Mesendoderm (in vitro differentiated cells): ENCODE data around the gene STEAP1B.
"Not testable (repeated sequence)": the region's sequence is repeated elsewhere in the genome, so short reads cannot be mapped to it uniquely, and the experiment has no call there.

ENCODE experiments used
- DNase-seq: peaks from one replicate; pipeline ENCODE4 v3.0.0; 2013
- H2AK5ac ChIP-seq: 2 replicates; pipeline ENCODE4 v1.6.1; 2013; ENCODE audit warnings: low read length, inconsistent platforms
- H2BK120ac ChIP-seq: 2 replicates; pipeline ENCODE4 v1.6.1; 2013; ENCODE audit warnings: low read depth, mild to moderate bottlenecking, low read length, moderate library complexity, mixed read lengths
- H2BK15ac ChIP-seq: replicated peaks from 2 replicates; pipeline ENCODE4 v1.6.1; 2013; ENCODE audit warnings: low read depth, mild to moderate bottlenecking, moderate library complexity
- H2BK5ac ChIP-seq: 2 replicates; pipeline ENCODE4 v1.6.1; 2013; ENCODE audit warnings: low read length, inconsistent platforms
- H3K18ac ChIP-seq: 2 replicates; pipeline ENCODE4 v1.6.1; 2013; ENCODE audit warnings: mild to moderate bottlenecking, low read length, mixed read lengths
- H3K23ac ChIP-seq: one replicate; pipeline ENCODE4 v1.6.1; 2013; ENCODE audit warnings: low read length
- H3K27ac ChIP-seq: 2 replicates; pipeline ENCODE4 v1.5.1; 2013; ENCODE audit warnings: low read depth, mild to moderate bottlenecking, inconsistent platforms, low read length, moderate library complexity
- H3K27me3 ChIP-seq: 2 replicates; pipeline ENCODE4 v1.6.1; 2013; ENCODE audit warnings: low read length, control low read depth, mild to moderate bottlenecking, inconsistent platforms; ENCODE audit not compliant: insufficient read depth, poor library complexity
- H3K36me3 ChIP-seq: 2 replicates; pipeline ENCODE4 v1.6.1; 2013; ENCODE audit warnings: low read length, inconsistent platforms; ENCODE audit not compliant: control insufficient read depth, insufficient read depth
- H3K4ac ChIP-seq: one replicate; pipeline ENCODE4 v1.6.1; 2013; ENCODE audit warnings: low read depth, mild to moderate bottlenecking, low read length, moderate library complexity
- H3K4me1 ChIP-seq: 2 replicates; pipeline ENCODE4 v1.6.1; 2013; ENCODE audit warnings: low read depth, low read length, inconsistent platforms; ENCODE audit not compliant: control insufficient read depth
- H3K4me2 ChIP-seq: 2 replicates; pipeline ENCODE4 v1.6.1; 2013; ENCODE audit warnings: low read length
- H3K4me3 ChIP-seq: 2 replicates; pipeline ENCODE4 v1.5.1; 2013; ENCODE audit warnings: mild to moderate bottlenecking, low read length
- H3K56ac ChIP-seq: one replicate; pipeline ENCODE4 v1.6.1; 2013; ENCODE audit warnings: low read length
- H3K79me1 ChIP-seq: 2 replicates; pipeline ENCODE4 v1.6.1; 2013; ENCODE audit warnings: low read length, inconsistent platforms
- H3K79me2 ChIP-seq: 2 replicates; pipeline ENCODE4 v1.6.1; 2013; ENCODE audit warnings: mild to moderate bottlenecking, low read length; ENCODE audit not compliant: control insufficient read depth, insufficient read depth
- H3K9ac ChIP-seq: 2 replicates; pipeline ENCODE4 v1.6.1; 2013; ENCODE audit warnings: low read length, inconsistent platforms
- H4K5ac ChIP-seq: one replicate; pipeline ENCODE4 v1.6.1; 2013; ENCODE audit warnings: low read length
- H4K8ac ChIP-seq: one replicate; pipeline ENCODE4 v1.6.1; 2013; ENCODE audit warnings: low read depth, mild to moderate bottlenecking, control low read depth, low read length, moderate library complexity
- WGBS: extraction: QIAGEN DNeasy Blood & Tissue Kit; methylation state at CpG from one replicate; pipeline ENCODE4 v1.1.7; 2013; ENCODE audit warnings: low lambda C conversion rate, missing lambda C conversion rate; ENCODE audit not compliant: insufficient coverage; ENCODE audit errors: extremely low coverage; 5-methylcytosine and 5-hydroxymethylcytosine counted together

The STEAP1B gene

DNA sequence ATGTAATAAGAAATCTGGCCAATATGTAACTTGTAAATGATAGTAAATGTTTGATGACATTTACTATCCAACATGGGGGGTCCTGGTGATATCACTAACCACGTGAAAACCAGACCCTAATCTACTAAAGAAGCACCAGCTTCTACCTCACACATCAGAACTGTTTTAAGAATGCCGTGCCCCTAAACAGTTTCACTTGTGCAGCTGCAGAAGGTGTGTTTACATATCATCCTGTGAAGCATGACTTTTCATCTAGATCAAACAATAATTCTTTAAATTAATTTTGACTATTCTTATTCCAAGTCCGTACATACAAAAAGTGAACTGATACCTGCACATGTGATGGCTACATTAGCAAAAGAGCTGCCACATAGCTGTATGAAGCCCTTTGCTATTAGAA lies 61.0 kb downstream of the STEAP1B start:
- H3K4me3 ChIP-seq, result no peak overlapping the region
- H3K4me1 ChIP-seq, result peaks cover 4% of the 10 kb centered on the region
- no peak overlapping the region for H3K27ac ChIP-seq
- no peak overlapping the region for H2BK15ac ChIP-seq
- H3K18ac ChIP-seq, result no peak overlapping the region
- H3K4me2 ChIP-seq, result no peak overlapping the region
- H2BK120ac ChIP-seq, result no peak overlapping the region
- no peak overlapping the region for H4K5ac ChIP-seq
- H2BK5ac ChIP-seq, result no peak overlapping the region
- H3K23ac ChIP-seq, result no peak overlapping the region
- no peaks in the 10 kb centered on the region for H3K36me3 ChIP-seq
- no peak overlapping the region for H2AK5ac ChIP-seq
- no peaks in the 10 kb centered on the region for H3K27me3 ChIP-seq
- H3K79me1 ChIP-seq, result no peaks in the 10 kb centered on the region
- H3K79me2 ChIP-seq, result no peaks in the 10 kb centered on the region
- no peak overlapping the region for H3K4ac ChIP-seq
- no peak overlapping the region for H4K8ac ChIP-seq
- no peak for DNase-seq
- no peak overlapping the region for H3K9ac ChIP-seq
- no CpG with 5 or more reads among the region's 3 CpGs for WGBS
- H3K56ac ChIP-seq, result no peak overlapping the region

- H3K27ac ChIP-seq, H3K4ac ChIP-seq, H3K79me2 ChIP-seq, H3K4me3 ChIP-seq, H2BK120ac ChIP-seq, H3K56ac ChIP-seq, H2BK5ac ChIP-seq, H3K4me1 ChIP-seq, H2AK5ac ChIP-seq, H3K4me2 ChIP-seq, H3K9ac ChIP-seq, H4K5ac ChIP-seq, DNase-seq, H2BK15ac ChIP-seq, H3K27me3 ChIP-seq, H3K79me1 ChIP-seq, H3K23ac ChIP-seq, H3K36me3 ChIP-seq, H4K8ac ChIP-seq, H3K18ac ChIP-seq: not testable (repeated sequence)
- no CpG with 5 or more reads among the region's 4 CpGs for WGBS
These were observed 63.4 kb downstream of the STEAP1B start for GRCh38 chr7:22436552-22436951.

DNA sequence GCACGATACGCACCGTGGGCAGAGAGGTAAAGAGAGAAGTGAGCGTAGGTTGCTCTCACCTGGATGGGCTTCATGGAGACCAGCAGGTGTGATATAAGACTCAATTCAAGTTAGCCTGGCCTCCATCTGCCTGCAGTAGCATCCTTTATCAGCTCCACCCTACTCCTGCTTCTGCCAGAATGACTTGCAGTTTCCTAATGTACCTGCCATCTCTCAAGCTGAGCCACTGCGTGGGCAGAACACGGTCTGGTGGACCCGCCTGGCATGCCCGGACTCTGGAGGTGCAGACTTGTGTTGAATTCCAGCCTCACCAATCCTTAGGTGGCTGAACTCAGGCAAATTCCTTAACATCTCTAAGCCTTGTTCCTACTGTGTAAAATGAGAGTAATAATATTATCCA lies 64.3 kb downstream of the STEAP1B start:
- H3K27ac ChIP-seq, result no peak overlapping the region
- H3K18ac ChIP-seq, result no peak overlapping the region
- no peak overlapping the region for H2BK5ac ChIP-seq
- H3K4me1 ChIP-seq, result peaks cover 7% of the 10 kb centered on the region
- no peaks in the 10 kb centered on the region for H3K36me3 ChIP-seq
- H2BK120ac ChIP-seq, result no peak overlapping the region
- no peak overlapping the region for H4K5ac ChIP-seq
- H3K4me2 ChIP-seq, result no peak overlapping the region
- peak overlapping the region; percentile 20 for H2AK5ac ChIP-seq
- H2BK15ac ChIP-seq, result no peak overlapping the region
- no peaks in the 10 kb centered on the region for H3K27me3 ChIP-seq
- no peak overlapping the region for H4K8ac ChIP-seq
- H3K23ac ChIP-seq, result no peak overlapping the region
- H3K79me1 ChIP-seq, result no peaks in the 10 kb centered on the region
- H3K4ac ChIP-seq, result no peak overlapping the region
- H3K79me2 ChIP-seq, result no peaks in the 10 kb centered on the region
- no peak overlapping the region for H3K9ac ChIP-seq
- DNase-seq, result no peak
- H3K56ac ChIP-seq, result no peak overlapping the region
- no CpG with 5 or more reads among the region's 8 CpGs for WGBS
- no peak overlapping the region for H3K4me3 ChIP-seq

- Histone ChIP-seq H3K23ac (no peak overlapping the region), H3K56ac (no peak overlapping the region), H2BK5ac (no peak overlapping the region), H3K4ac (no peak overlapping the region), H4K5ac (no peak overlapping the region), H3K27me3 (no peaks in the 10 kb centered on the region), H3K79me2 (no peaks in the 10 kb centered on the region), H4K8ac (no peak overlapping the region), H2AK5ac (no peak overlapping the region), H3K18ac (no peak overlapping the region), H3K9ac (no peak overlapping the region), H3K79me1 (no peaks in the 10 kb centered on the region), H2BK15ac (no peak overlapping the region), H2BK120ac (no peak overlapping the region), H3K27ac (no peak overlapping the region), H3K4me2 (no peak overlapping the region), H3K4me1 (peaks cover 7% of the 10 kb centered on the region), H3K4me3 (no peak overlapping the region), H3K36me3 (no peaks in the 10 kb centered on the region)
- no CpG with 5 or more reads among the region's 4 CpGs for WGBS
- no peak for DNase-seq
These were observed 64.9 kb downstream of the STEAP1B start for GRCh38 chr7:22435105-22435504.

DNA sequence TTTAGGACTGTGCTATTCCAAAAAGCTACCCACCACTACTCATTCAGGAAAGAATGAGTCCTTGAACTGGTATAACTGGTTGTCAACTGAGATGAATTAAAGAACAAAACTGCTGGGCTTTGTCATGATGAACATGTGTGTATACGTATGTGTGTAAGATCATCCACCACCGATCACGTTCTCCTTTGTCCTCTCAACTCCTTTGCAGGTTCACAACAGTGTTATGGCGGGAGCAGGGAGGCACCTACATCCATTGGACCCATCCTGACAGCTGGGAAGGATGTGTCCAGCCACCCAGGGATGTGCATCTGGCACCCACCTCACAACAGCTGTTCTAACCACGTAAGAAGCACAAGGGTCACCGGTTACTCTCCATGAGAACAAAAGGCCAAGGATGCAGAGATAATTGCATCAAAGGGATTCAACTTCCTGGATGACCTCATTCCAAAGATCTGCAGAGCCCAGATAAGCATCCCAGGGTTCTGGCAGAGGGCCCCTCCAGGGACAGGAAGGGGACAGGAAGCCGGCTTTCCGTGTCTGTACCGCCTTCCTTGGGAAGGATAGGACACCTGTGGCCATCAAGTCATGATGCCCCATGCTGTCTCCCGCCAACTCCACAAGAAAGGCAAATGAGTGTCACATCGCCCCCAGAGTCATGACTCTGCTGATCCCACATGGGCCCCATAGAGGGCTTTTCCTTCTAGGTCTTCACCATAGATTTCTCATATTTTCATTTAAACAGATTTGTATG lies 66.1 kb downstream of the STEAP1B start:
- peaks cover 7% of the 10 kb centered on the region for H3K4me1 ChIP-seq
- H3K18ac ChIP-seq, result peak overlapping the region; percentile 3
- peak overlapping the region; percentile 2 for H2AK5ac ChIP-seq
- no peaks in the 10 kb centered on the region for H3K79me1 ChIP-seq
- H4K8ac ChIP-seq, result no peak overlapping the region
- DNase-seq, result peak; percentile 99
- H3K4me3 ChIP-seq, result no peak overlapping the region
- no peak overlapping the region for H4K5ac ChIP-seq
- no peaks in the 10 kb centered on the region for H3K36me3 ChIP-seq
- H3K4me2 ChIP-seq, result no peak overlapping the region
- no peak overlapping the region for H2BK15ac ChIP-seq
- no peak overlapping the region for H3K23ac ChIP-seq
- H3K9ac ChIP-seq, result no peak overlapping the region
- no peak overlapping the region for H2BK120ac ChIP-seq
- peak overlapping the region; percentile 82 for H3K27ac ChIP-seq
- peak overlapping the region; percentile 76 for H2BK5ac ChIP-seq
- H3K79me2 ChIP-seq, result no peaks in the 10 kb centered on the region
- H3K4ac ChIP-seq, result peak overlapping the region; percentile 28
- no peaks in the 10 kb centered on the region for H3K27me3 ChIP-seq
- WGBS, result no CpG with 5 or more reads among the region's 11 CpGs
- H3K56ac ChIP-seq, result peak overlapping the region; percentile 75

DNA sequence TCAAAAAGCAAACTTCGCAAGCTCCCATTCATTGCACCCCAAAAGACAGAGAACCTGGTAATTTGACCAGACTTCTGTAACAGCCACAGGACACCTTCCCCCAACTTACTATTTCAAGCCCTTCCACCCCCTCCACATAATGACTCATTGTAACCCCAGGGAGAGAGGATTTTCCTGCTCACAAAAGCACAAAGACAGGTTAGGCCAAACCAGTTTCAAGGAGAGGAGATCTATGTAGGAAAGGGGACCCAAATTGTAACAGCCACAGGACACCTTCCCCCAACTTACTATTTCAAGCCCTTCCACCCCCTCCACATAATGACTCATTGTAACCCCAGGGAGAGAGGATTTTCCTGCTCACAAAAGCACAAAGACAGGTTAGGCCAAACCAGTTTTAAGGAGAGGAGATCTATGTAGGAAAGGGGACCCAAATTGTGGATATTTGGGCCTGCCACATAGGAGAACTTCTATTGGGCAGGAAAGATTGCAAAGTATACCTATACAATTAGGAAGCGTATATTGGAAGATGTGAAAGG lies 66.8 kb downstream of the STEAP1B start:
- not testable (repeated sequence) for H3K79me2 ChIP-seq, H4K8ac ChIP-seq, H3K36me3 ChIP-seq, H2BK120ac ChIP-seq, H4K5ac ChIP-seq, H2AK5ac ChIP-seq, H3K9ac ChIP-seq, H3K23ac ChIP-seq, H3K27me3 ChIP-seq, H3K4me2 ChIP-seq, H3K4me3 ChIP-seq, H3K4me1 ChIP-seq, H3K4ac ChIP-seq, H2BK15ac ChIP-seq, H3K79me1 ChIP-seq
- H2BK5ac ChIP-seq, result peak overlapping the region; percentile 76
- peak overlapping the region; percentile 3 for H3K18ac ChIP-seq
- DNase-seq, result peak; percentile 60
- H3K27ac ChIP-seq, result peak overlapping the region; percentile 82
- no CpG with 5 or more reads among the region's 2 CpGs for WGBS
- peak overlapping the region; percentile 75 for H3K56ac ChIP-seq
